ELF-1 (cell line): Measurements from ENCODE around the gene ATP9B.

Experiments used
- DNase-seq: peaks from one replicate; pipeline ENCODE4 v3.0.0-alpha.2; 2016; ENCODE audit warnings: low read depth, low spot score

ATP9B gene

GRCh38 chr18:79133724-79134123 is 64.5 kb downstream of the ATP9B start:
- DNase-seq = no peak

GRCh38 chr18:79135924-79136323 is 66.7 kb downstream of the ATP9B start:
- DNase-seq = no peak

GRCh38 chr18:79136742-79137141 is 67.5 kb downstream of the ATP9B start:
- DNase-seq = no peak

GRCh38 chr18:79139206-79139605 is 70.0 kb downstream of the ATP9B start:
- DNase-seq = no peak

GRCh38 chr18:79147014-79147413 is 77.8 kb downstream of the ATP9B start:
- DNase-seq = no peak

- no peak for DNase-seq
Observed at GRCh38 chr18:79151191-79151590, 82.0 kb downstream of the ATP9B start.

- DNase-seq = no peak
Observed at GRCh38 chr18:79156327-79156726, 87.1 kb downstream of the ATP9B start.

- no peak for DNase-seq
Observed at GRCh38 chr18:79164706-79165105, 95.5 kb downstream of the ATP9B start.

- DNase-seq = no peak
Observed at GRCh38 chr18:79166702-79167101, 97.5 kb downstream of the ATP9B start.

- DNase-seq = no peak
Observed at GRCh38 chr18:79167526-79168190, 98.5 kb downstream of the ATP9B start.

GRCh38 chr18:79169958-79170555 is 100.9 kb downstream of the ATP9B start:
- no peak for DNase-seq

- peak; percentile 45 for DNase-seq
Observed at GRCh38 chr18:79172331-79172730, 103.1 kb downstream of the ATP9B start.

GRCh38 chr18:79173742-79174141 is 104.5 kb downstream of the ATP9B start:
- no peak for DNase-seq

GRCh38 chr18:79178113-79178531 is 108.9 kb downstream of the ATP9B start:
- no peak for DNase-seq

GRCh38 chr18:79182047-79182713 is 113.0 kb downstream of the ATP9B start:
- DNase-seq = peak; percentile 57

- no peak for DNase-seq
Observed at GRCh38 chr18:79185648-79186047, 116.5 kb downstream of the ATP9B start.

GRCh38 chr18:79186649-79187048 is 117.5 kb downstream of the ATP9B start:
- no peak for DNase-seq

GRCh38 chr18:79187532-79188277 is 118.5 kb downstream of the ATP9B start:
- no peak for DNase-seq

GRCh38 chr18:79191418-79191817 is 122.2 kb downstream of the ATP9B start:
- DNase-seq = no peak

GRCh38 chr18:79191956-79192355 is 122.8 kb downstream of the ATP9B start:
- DNase-seq = no peak

- DNase-seq = no peak
Observed at GRCh38 chr18:79193826-79194225, 124.6 kb downstream of the ATP9B start.
